Measurements from ENCODE around the gene EZR. TPM values are rescaled to one million over a fixed set of nuclear protein-coding genes. Genes with fewer than 3 reads are reported as not detected.
A peak's percentile ranks its signal among the peaks of the same experiment; 100 is the strongest.

EZR gene
- total and polyA plus RNA-seq, 2 of the 13 experiments (the other 11 are each of a cell fraction or from before 2014, with no cell fraction given) = 34.7 to 60.3 TPM

DNA sequence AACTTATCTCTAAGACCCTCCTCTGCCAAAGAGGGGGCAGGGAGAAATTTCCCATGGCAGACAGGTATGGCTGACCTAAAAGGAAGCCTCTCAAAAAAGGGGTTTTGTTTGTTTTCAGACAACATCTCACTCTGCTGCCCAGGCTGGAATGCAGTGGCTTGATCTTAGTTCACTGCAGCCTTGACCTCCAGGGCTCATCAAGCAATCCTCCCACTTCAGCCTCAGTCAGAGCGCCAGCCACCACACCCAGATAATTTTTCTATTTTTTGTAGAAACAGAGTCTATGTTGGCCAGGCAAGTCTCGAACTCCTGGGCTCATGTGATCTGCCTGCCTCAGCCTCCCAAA, 3.8 kb downstream of the EZR start (continued):
- TF ChIP-seq, protein P1, sequence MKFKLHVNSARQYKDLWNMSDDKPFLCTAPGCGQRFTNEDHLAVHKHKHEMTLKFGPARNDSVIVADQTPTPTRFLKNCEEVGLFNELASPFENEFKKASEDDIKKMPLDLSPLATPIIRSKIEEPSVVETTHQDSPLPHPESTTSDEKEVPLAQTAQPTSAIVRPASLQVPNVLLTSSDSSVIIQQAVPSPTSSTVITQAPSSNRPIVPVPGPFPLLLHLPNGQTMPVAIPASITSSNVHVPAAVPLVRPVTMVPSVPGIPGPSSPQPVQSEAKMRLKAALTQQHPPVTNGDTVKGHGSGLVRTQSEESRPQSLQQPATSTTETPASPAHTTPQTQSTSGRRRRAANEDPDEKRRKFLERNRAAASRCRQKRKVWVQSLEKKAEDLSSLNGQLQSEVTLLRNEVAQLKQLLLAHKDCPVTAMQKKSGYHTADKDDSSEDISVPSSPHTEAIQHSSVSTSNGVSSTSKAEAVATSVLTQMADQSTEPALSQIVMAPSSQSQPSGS (CRISPR knock-in tag; IDR thresholded peaks at IDR 0.05) = 0 out of 2 replicates have a peak, but pooled peaks have one; percentile 35
- TF ChIP-seq HHEX (CRISPR knock-in tag; IDR thresholded peaks at IDR 0.05) (0 out of 2 replicates have a peak, but pooled peaks have one; percentile 14), ISL2 (CRISPR knock-in tag; IDR thresholded peaks at IDR 0.05) (peak; percentile 77; the same call in 1 of the 2 replicates), ZNF264 (CRISPR knock-in tag; IDR thresholded peaks at IDR 0.05) (peak; percentile 60; the same call in 1 of the 2 replicates), MED1 (CRISPR knock-in tag; IDR thresholded peaks at IDR 0.05) (peak; percentile 46), ZMYM2 (CRISPR knock-in tag; IDR thresholded peaks at IDR 0.05) (0 out of 2 replicates have a peak, but pooled peaks have one; percentile 16), EP300 (IDR thresholded peaks at IDR 0.05; ENCODE audit: low read depth in 2 of 2, low read length in 2 of 2) (peak; percentile 47 to 82; a peak in 2 of 4 replicates), EP300 (CRISPR knock-in tag; IDR thresholded peaks at IDR 0.05; ENCODE audit: borderline replicate concordance) (peak; percentile 59; the same call in 1 of the 2 replicates), ZIK1 (CRISPR knock-in tag; IDR thresholded peaks at IDR 0.05; ENCODE audit: borderline replicate concordance, low read depth) (no peak), KAT7 (CRISPR knock-in tag; IDR thresholded peaks at IDR 0.05; ENCODE audit: borderline replicate concordance) (no peak), TEAD3 (CRISPR knock-in tag; optimal IDR thresholded peaks at IDR 0.05; ENCODE audit: borderline replicate concordance) (peak; percentile 97), PCBP2 (optimal IDR thresholded peaks at IDR 0.05; ENCODE audit: low read depth, low read length, poor library complexity, severe bottlenecking) (no peak), HNRNPH1 (optimal IDR thresholded peaks at IDR 0.05; ENCODE audit: low read depth, low read length) (no peak)
- TF ChIP-seq, protein P2, sequence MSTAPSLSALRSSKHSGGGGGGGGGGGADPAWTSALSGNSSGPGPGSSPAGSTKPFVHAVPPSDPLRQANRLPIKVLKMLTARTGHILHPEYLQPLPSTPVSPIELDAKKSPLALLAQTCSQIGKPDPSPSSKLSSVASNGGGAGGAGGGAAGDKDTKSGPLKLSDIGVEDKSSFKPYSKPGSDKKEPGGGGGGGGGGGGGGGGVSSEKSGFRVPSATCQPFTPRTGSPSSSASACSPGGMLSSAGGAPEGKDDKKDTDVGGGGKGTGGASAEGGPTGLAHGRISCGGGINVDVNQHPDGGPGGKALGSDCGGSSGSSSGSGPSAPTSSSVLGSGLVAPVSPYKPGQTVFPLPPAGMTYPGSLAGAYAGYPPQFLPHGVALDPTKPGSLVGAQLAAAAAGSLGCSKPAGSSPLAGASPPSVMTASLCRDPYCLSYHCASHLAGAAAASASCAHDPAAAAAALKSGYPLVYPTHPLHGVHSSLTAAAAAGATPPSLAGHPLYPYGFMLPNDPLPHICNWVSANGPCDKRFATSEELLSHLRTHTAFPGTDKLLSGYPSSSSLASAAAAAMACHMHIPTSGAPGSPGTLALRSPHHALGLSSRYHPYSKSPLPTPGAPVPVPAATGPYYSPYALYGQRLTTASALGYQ (CRISPR knock-in tag; IDR thresholded peaks at IDR 0.05) = no peak
- TF ChIP-seq, protein P3, sequence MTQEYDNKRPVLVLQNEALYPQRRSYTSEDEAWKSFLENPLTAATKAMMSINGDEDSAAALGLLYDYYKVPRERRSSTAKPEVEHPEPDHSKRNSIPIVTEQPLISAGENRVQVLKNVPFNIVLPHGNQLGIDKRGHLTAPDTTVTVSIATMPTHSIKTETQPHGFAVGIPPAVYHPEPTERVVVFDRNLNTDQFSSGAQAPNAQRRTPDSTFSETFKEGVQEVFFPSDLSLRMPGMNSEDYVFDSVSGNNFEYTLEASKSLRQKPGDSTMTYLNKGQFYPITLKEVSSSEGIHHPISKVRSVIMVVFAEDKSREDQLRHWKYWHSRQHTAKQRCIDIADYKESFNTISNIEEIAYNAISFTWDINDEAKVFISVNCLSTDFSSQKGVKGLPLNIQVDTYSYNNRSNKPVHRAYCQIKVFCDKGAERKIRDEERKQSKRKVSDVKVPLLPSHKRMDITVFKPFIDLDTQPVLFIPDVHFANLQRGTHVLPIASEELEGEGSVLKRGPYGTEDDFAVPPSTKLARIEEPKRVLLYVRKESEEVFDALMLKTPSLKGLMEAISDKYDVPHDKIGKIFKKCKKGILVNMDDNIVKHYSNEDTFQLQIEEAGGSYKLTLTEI (CRISPR knock-in tag; conservative IDR thresholded peaks at IDR 0.05) = no peak
- TF ChIP-seq, protein P4, sequence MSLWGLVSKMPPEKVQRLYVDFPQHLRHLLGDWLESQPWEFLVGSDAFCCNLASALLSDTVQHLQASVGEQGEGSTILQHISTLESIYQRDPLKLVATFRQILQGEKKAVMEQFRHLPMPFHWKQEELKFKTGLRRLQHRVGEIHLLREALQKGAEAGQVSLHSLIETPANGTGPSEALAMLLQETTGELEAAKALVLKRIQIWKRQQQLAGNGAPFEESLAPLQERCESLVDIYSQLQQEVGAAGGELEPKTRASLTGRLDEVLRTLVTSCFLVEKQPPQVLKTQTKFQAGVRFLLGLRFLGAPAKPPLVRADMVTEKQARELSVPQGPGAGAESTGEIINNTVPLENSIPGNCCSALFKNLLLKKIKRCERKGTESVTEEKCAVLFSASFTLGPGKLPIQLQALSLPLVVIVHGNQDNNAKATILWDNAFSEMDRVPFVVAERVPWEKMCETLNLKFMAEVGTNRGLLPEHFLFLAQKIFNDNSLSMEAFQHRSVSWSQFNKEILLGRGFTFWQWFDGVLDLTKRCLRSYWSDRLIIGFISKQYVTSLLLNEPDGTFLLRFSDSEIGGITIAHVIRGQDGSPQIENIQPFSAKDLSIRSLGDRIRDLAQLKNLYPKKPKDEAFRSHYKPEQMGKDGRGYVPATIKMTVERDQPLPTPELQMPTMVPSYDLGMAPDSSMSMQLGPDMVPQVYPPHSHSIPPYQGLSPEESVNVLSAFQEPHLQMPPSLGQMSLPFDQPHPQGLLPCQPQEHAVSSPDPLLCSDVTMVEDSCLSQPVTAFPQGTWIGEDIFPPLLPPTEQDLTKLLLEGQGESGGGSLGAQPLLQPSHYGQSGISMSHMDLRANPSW (CRISPR knock-in tag; IDR thresholded peaks at IDR 0.05; ENCODE audit: borderline replicate concordance) = no peak
- TF ChIP-seq, protein P5, sequence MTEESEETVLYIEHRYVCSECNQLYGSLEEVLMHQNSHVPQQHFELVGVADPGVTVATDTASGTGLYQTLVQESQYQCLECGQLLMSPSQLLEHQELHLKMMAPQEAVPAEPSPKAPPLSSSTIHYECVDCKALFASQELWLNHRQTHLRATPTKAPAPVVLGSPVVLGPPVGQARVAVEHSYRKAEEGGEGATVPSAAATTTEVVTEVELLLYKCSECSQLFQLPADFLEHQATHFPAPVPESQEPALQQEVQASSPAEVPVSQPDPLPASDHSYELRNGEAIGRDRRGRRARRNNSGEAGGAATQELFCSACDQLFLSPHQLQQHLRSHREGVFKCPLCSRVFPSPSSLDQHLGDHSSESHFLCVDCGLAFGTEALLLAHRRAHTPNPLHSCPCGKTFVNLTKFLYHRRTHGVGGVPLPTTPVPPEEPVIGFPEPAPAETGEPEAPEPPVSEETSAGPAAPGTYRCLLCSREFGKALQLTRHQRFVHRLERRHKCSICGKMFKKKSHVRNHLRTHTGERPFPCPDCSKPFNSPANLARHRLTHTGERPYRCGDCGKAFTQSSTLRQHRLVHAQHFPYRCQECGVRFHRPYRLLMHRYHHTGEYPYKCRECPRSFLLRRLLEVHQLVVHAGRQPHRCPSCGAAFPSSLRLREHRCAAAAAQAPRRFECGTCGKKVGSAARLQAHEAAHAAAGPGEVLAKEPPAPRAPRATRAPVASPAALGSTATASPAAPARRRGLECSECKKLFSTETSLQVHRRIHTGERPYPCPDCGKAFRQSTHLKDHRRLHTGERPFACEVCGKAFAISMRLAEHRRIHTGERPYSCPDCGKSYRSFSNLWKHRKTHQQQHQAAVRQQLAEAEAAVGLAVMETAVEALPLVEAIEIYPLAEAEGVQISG (CRISPR knock-in tag; IDR thresholded peaks at IDR 0.05) = 0 out of 2 replicates have a peak, but pooled peaks have one; percentile 34
